Panc1 (cell line): ENCODE results near the gene MYOT.

Experiments
- POLR2AphosphoS5 ChIP-seq: IDR thresholded peaks from 2 replicates; pipeline ENCODE4 v1.6.1; 2012; ENCODE audit warnings: mild to moderate bottlenecking, low read depth, low read length, moderate library complexity
- TF ChIP-seq, protein P1 (sequence below): fragments of 450-650 bp; IDR thresholded peaks from 2 replicates; pipeline ENCODE4 v1.5.1; 2017; ENCODE audit warnings: mild to moderate bottlenecking

DNA sequence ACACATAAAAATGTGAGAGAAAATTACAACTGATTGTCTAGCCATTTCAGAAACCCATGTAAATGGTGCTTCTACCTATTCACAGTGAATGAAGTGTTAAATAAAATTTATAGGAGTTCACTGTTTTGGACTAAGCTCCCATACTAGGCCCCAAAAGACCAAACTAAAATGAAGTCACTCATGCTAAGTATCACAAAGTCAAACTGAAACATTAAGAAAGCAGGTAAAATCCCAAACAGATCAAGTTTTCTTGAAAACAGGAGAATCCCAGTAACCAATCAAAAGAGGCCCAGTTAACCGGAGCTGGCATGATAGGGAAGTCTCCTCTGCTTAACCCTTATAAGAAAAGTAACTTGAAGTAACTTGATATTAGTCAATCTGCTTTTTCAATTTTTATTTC is 35.2 kb upstream of the MYOT start:
- TF ChIP-seq, protein P1, sequence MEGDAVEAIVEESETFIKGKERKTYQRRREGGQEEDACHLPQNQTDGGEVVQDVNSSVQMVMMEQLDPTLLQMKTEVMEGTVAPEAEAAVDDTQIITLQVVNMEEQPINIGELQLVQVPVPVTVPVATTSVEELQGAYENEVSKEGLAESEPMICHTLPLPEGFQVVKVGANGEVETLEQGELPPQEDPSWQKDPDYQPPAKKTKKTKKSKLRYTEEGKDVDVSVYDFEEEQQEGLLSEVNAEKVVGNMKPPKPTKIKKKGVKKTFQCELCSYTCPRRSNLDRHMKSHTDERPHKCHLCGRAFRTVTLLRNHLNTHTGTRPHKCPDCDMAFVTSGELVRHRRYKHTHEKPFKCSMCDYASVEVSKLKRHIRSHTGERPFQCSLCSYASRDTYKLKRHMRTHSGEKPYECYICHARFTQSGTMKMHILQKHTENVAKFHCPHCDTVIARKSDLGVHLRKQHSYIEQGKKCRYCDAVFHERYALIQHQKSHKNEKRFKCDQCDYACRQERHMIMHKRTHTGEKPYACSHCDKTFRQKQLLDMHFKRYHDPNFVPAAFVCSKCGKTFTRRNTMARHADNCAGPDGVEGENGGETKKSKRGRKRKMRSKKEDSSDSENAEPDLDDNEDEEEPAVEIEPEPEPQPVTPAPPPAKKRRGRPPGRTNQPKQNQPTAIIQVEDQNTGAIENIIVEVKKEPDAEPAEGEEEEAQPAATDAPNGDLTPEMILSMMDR, result no peak
- no peak for TF ChIP-seq POLR2AphosphoS5
